ENCODE data around the gene GDPD2.

The GDPD2 gene

DNA sequence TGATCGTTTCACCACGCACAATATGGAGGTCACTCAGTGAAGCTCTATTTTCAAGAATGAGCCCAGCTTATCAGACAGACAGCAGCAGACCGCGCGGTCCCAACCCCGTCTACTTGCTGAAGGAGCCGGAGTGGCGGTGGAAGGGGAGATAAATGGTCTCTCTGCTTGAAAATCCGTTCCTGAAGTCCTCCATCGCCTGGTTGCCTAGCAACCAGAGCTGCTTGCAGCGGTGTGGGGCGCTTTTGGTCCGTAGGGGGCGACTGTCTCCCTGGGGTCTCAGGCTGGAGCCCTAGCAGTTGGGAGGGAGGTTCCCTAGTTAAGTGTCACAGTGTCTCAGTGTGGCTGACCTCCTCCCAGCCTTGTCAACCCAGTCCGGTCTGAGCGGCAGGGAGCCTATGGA is 13.2 kb downstream of the GDPD2 start:
- in situ Hi-C loops (cut with HindIII; ENCODE audit: low sequenced_read_pairs) = no loop called here

DNA sequence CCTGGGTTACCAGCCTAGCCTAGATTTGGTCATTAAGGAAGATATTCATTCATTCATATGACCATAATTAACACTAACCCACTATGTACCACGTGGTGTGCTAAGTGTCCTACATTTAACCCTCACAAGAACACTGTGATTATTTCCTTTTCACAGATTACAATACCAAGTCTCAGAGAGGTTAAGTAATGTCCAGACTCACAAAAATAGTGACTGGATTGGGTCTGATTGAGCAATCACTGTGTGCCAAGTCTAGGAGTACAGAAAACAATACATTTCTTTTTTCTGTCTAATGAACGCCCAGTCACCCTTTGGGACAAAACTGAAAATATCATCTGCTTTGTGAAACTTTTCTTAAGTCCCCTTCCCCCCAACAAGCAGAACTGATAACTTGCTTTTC is 13.9 kb downstream of the GDPD2 start:
- in situ Hi-C loops (cut with HindIII; ENCODE audit: low sequenced_read_pairs) = no loop called here

DNA sequence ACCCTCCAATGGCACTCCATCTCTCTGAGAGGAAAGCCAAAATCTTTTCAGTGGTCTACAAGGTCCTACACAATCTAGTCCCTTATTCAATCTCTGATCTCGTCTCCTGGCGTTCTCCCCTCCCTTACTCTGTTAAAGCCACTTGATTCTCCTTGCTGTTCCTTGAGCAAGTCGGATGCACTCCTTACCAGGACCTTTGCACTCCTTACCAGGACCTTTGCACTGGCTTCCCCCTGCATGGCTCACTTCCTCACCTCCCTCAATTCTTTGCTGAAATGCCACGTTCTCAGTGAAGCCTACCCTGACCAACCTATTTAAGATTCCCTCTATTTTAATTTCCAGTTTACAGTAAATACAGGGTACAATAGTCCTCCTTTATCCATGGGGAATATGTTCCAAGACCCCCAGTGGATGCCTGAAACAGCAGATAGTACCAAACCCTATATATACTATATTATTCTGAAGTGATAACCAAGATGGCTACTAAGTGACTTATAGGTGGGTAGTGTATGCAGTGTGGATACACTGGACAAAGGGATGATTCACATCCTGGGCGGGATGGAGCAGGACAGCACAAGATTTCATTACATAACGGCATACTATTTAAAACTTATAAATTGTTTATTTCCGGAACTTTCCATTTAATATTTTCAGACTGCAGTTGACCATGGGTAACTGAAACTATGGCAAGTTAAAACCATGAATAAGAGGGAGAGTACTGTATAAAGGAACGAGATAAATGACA is 15.0 kb downstream of the GDPD2 start:
- in situ Hi-C loops (cut with HindIII; ENCODE audit: low sequenced_read_pairs) = no loop called here

DNA sequence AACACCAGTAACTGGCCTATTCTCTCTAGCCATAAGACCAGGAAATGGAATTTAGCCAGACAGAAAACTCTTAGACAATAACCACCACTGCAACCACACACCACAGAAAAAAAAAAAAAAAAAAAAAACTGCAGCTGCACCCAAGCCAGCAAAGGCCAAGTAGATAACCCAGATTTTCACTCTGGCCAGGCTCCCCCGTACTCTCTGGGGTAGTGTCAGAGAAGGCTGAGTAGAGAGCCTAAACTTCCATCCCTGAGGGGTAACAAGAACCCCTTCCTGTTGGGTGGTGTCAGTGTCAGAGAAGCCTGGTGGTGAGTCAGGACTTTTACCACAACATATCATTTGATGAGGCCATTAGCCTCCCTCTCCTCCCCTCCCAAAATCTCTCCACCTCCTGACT is 15.9 kb downstream of the GDPD2 start:
- in situ Hi-C loops (cut with HindIII; ENCODE audit: low sequenced_read_pairs) = no loop called here

- in situ Hi-C loops (cut with HindIII; ENCODE audit: low sequenced_read_pairs) = no loop called here
Observed at GRCh38 chrX:70442224-70442623, 19.1 kb downstream of the GDPD2 start.

DNA sequence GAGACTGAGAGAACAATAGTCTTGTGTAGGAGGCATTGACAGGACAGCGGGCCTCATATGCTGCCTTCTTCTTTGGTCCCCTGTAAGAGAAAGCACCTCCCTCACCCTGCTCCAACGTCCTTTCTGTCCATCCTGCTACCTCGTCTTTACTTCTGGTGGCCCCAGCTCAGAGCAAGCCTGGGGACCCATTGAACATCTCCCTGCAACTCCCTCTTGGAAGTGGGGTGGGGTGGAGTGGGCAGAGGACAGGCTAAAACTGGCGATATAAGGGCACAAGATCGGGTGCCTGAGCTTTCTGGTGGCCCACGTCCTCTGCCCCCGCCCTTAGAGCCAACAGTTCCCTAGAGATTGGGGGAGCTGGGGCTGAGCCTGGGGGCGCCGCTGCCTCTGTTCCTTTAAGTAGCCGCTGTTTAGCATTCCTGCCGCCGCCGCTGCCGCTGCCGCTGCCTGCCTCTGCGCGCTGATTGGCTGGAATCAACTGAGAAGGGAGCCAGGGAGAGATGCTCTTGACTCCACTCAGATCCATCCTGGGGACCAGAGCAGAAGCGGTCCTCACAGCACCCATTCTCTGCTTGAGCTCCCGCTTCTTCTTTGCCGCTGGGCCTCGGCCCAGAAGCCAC is 21.3 kb downstream of the GDPD2 start, which contains the start of gene DLG3:
Gene DLG3 (plus strand): TSS at position 510 of the 620 bp plus-strand sequence. CDS start 367 bp downstream, outside the sequence.
- in situ Hi-C loops (cut with HindIII; ENCODE audit: low sequenced_read_pairs) = no loop called here

DNA sequence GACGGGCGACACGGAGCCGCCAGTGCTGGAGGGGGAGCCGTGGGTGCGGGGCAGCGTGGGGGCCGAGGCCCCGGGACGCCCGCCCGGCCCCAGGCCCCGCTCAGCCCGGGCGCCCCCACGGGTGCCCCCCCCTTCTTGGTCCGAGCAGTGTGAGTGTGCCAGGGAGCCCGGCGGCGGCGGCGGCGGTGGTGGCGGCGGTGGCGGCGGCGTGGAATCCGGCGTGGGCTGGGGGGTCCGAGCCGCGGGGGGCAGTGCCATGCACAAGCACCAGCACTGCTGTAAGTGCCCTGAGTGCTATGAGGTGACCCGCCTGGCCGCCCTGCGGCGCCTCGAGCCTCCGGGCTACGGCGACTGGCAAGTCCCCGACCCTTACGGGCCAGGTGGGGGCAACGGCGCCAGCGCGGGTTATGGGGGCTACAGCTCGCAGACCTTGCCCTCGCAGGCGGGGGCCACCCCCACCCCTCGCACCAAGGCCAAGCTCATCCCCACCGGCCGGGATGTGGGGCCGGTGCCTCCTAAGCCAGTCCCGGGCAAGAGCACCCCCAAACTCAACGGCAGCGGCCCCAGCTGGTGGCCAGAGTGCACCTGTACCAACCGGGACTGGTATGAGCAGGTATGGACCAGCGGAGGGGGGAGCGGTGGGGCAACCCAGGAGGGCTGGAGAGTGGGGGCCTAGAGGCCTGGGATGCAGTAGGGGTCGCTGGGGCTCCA is 22.0 kb downstream of the GDPD2 start:
- in situ Hi-C loops (cut with HindIII; ENCODE audit: low sequenced_read_pairs) = no loop called here

DNA sequence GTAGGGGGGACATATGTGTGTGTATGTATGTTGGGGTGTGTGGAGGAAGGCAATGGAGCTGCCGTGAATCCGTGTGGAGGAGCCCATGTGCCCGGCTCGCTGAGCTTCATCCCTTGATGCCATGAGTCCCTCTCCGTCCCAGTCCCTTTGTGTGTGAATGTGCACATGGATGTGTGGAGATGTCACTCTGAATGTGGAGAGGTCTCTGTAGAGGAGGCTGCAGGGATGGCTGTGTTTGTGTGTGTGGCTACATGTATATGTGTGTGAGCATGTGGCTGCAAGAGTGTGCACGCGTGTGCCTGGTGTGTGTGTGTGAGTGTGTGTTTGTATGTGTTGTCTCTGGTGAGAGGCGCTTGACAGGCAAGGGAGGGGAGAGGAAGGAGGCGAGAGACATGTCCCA is 22.8 kb downstream of the GDPD2 start:
- in situ Hi-C loops (cut with HindIII; ENCODE audit: low sequenced_read_pairs) = no loop called here

- in situ Hi-C loops (cut with HindIII; ENCODE audit: low sequenced_read_pairs) = no loop called here
Observed at GRCh38 chrX:70446380-70447350, 23.6 kb downstream of the GDPD2 start.

GRCh38 chrX:70449457-70449966 is 26.4 kb downstream of the GDPD2 start:
- in situ Hi-C loops (cut with HindIII; ENCODE audit: low sequenced_read_pairs) = no loop called here

DNA sequence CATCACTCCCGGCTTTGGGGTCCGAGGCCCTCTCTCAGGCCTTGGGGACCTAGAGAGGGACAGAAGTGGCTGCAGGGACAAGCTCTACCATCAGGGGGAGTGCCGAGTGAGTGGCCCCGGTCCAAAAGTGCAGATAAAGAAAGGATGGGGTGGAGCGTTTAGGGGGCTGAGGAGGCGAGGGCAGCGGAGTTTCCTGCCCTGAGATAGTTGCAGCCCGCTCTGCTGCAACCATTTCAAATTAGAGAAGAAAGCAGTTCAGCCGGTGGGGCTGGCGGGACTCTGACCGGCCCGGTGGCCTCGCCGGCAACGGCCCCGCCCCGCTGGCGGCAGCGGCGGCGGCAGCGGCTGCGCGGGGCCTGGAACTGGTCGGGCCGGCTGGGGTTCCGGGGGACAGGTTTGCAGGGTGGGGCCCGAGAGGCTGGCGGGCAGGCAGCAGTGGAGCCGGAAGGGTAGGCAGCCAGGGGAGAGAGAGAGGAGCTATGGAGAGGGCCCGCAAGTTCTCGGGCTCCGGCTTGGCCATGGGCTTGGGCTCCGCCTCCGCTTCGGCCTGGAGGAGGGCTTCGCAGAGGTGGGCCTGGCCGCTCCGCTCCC is 29.1 kb downstream of the GDPD2 start:
- in situ Hi-C loops (cut with HindIII; ENCODE audit: low sequenced_read_pairs) = no loop called here

DNA sequence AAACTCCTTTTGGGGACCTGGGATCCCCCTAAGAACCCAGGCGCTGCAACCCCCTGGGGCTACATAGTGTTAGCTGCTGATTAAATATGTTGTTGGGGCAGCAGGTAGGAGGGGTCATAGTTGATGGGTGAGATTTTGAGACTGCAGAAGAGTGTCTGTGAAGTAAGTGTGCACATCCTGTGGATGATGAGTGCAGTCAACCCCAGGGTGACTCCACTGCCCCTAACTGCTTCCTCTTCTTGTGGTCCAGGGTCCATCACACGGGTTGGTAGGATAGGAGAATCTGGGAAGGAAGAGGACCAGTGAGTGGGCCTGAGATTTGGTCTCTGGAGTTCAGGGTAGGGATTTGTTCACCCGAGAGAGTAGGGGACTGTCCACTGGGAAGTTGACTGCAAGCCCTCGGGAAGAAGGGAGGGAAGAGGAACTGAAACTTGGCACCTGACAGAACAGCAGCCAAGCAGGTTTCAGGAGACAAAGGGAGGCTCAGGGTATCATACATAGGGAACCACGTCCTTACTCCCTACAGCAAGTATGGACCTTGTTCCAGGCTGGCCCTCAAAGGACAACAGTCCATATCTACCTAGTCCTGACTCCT is 30.0 kb downstream of the GDPD2 start:
- in situ Hi-C loops (cut with HindIII; ENCODE audit: low sequenced_read_pairs) = no loop called here

DNA sequence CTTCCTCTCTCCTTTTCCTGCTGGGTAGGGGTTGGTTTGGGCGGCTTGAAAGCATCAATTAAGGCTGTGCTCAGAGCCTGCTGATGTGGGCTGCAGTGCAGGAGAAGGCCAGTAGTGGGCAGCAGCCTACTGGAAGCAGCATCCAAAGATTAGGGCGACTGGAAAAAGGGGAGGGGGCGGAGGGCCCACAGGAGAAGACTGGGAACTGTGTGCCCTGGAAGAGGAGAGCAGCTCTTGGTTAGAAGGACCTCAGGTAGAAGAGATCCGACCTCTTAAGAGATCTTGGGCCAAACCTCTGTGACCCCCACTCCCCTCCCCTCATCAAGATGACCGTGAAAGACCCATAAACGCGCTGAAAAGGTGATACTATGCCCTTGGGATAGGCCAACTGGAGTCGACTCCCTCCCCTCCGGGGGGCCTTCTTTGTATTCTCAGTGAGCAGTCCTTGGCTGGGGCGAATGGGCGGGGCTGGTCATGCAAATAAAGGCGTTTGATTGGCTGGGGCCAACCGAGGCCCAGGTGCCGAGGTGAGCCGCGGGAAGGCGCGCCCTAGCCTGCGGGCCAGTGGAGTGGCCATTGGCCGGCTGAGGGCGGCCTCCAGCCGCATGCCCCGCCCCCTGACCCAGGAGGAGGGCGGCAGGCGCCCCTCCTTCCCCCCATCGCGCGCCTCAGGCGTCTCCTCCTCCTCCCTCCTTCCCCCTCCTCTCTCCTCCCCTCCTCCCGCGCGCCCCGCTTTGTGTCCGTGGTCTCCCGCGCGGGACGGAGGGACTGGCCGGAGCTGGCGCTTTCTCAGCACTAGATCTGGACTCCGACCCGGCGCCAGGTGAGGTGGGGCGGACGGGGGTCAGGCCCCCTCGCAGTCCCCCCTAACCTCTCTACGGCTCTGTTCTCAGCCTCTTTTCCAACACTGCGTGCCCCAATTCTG is 31.6 kb downstream of the GDPD2 start:
- in situ Hi-C loops (cut with HindIII; ENCODE audit: low sequenced_read_pairs) = no loop called here

DNA sequence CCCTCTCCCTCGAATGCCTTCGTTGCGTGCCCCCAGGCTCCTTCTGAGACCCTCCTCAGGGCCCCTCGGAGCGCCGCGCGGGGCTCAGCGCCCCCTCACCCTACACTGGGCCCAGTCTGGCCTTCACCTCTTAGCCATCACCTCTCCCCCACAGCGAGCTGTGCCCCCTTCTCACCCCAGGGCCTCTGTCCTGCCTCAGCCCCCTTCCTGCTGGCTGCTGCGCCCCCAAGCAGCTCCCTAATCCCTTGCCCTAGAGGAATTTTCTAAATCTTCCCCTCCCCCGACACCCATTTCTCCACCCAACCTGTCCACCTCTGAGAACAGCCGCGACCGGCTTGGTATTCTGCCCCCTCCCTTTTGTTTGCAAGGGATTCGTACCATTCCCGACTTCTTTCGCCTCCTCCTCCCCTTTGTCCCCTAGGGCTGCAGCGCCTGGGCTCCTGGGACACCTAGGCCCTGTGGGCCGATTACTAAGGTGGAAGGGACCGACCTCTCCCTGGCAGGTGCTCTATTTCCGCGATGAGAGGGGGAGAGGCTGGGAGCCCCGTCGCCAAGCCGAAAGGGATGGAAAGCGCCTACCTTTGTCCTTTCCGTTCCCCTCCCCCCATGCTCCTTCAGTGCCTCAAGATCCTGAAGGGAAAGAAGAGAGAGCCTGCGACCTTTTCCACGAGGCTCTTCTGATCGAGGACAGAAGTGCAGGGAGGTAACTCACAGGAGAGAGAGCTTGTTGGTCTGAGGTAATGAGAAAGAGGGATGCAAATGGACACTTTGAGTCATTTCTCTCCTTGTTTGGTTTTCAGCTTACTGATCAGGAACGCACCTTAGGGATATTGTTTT is 32.5 kb downstream of the GDPD2 start:
- in situ Hi-C loops (cut with HindIII; ENCODE audit: low sequenced_read_pairs) = no loop called here

DNA sequence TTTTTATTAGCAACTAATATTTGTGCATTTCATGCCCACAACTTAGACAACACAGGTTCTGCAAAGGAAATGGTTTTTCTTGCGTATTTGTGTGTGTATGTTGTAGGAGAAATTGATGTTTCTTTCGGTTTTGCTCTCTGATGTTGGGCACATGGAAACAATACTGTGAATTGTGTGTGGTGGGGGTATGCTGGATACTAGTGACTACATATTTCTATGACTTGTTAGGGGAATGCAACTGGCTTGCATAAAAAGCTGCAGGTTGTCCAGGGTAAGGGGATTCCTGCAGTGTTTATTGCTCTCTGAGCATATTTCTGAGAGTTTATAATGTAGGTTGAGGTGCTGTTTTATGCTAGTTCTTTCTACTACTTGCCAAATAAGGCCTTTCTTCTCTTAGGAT is 33.1 kb downstream of the GDPD2 start:
- in situ Hi-C loops (cut with HindIII; ENCODE audit: low sequenced_read_pairs) = no loop called here

DNA sequence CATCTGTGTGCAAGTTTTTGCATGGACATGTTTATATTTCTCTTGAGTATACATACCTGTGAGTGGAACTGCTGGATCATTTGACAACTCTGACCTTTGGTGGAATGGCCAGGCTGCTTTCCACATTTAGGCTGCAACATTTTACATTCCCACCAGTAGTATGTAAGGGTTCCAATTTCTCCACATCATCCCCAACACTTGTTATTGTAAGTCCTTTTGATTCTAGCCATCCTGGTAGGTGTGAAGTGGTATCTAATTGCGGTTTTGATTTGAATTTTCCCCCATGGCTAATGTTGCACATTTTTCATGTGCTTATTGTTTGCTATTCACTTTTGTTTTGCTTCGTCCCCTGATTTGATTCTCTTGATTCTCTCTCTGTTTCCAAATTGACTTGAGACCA is 37.9 kb downstream of the GDPD2 start:
- in situ Hi-C loops (cut with HindIII; ENCODE audit: low sequenced_read_pairs) = no loop called here

GRCh38 chrX:70464051-70464450 is 40.9 kb downstream of the GDPD2 start:
- in situ Hi-C loops (cut with HindIII; ENCODE audit: low sequenced_read_pairs) = no loop called here

DNA sequence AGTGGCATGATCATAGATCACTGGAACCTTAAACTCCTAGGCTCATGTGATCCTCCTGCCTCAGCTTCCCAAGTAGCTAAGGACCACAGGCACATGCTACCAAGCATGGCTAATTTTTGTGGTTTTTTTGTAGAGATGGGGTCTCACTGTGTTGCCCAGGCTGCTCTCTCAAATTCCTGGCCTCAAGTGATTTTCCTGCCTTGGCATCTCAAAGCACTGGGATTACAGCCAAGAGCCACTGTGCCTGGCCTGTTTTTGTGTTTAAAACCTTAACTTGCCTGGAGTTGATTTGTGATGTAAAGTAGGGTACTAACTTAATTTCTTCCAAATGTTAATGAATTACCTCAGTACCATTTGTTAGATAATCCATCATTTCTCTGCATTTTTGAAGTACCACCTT is 43.9 kb downstream of the GDPD2 start:
- in situ Hi-C loops (cut with HindIII; ENCODE audit: low sequenced_read_pairs) = no loop called here
